ENCODE data around the gene HES1.

HES1 gene

GRCh38 chr3:194129581-194130133, 6.3 kb upstream of the HES1 start:
- no peak for DNase-seq

- no peak for DNase-seq
Observed at GRCh38 chr3:194130188-194130587, 5.8 kb upstream of the HES1 start.

- DNase-seq = no peak
Observed at GRCh38 chr3:194130807-194131589, 5.0 kb upstream of the HES1 start.

- no peak for DNase-seq
Observed at GRCh38 chr3:194132465-194133286, 3.3 kb upstream of the HES1 start.

- no peak for DNase-seq
Observed at GRCh38 chr3:194133661-194134230, 2.2 kb upstream of the HES1 start.

- DNase-seq = peak; percentile 26
Observed at GRCh38 chr3:194134231-194134756, 1.7 kb upstream of the HES1 start.

GRCh38 chr3:194134757-194135515, 1.0 kb upstream of the HES1 start:
- peak; percentile 69 for DNase-seq

- DNase-seq = no peak
Observed at GRCh38 chr3:194135516-194135805, 487 bp upstream of the HES1 start.

GRCh38 chr3:194136519-194137007, 615 bp downstream of the HES1 start:
- DNase-seq = no peak

GRCh38 chr3:194137008-194137505, 1.1 kb downstream of the HES1 start:
- no peak for DNase-seq

- peak; percentile 19 for DNase-seq
Observed at GRCh38 chr3:194137506-194138474, 1.8 kb downstream of the HES1 start.

GRCh38 chr3:194138732-194139070, 2.8 kb downstream of the HES1 start:
- no peak for DNase-seq

GRCh38 chr3:194139071-194139813, 3.3 kb downstream of the HES1 start:
- DNase-seq = no peak

- no peak for DNase-seq
Observed at GRCh38 chr3:194139814-194140391, 4.0 kb downstream of the HES1 start.

- no peak for DNase-seq
Observed at GRCh38 chr3:194140520-194141414, 4.8 kb downstream of the HES1 start.

- DNase-seq = peak; percentile 35
Observed at GRCh38 chr3:194141415-194142155, 5.6 kb downstream of the HES1 start.

- no peak for DNase-seq
Observed at GRCh38 chr3:194142156-194142910, 6.4 kb downstream of the HES1 start.
